Measurements from ENCODE around the gene WRAP73. TPM values are rescaled to one million over a fixed set of nuclear protein-coding genes. Genes with fewer than 3 reads are reported as not detected.
"Not testable (repeated sequence)": the region's sequence is repeated elsewhere in the genome, so short reads cannot be mapped to it uniquely, and the experiment has no call there.

The WRAP73 gene
- total and polyA plus RNA-seq, 8 donors = 0.89 to 55.4 (median 12.6) TPM

GRCh38 chr1:3625151-3625907, 24.6 kb downstream of the WRAP73 start:
- H3K27ac ChIP-seq = peak overlapping the region; percentile 81 to 94 (median 89)
- H3K9me3 ChIP-seq = no peaks in the 10 kb centered on the region
- peaks cover 16 to 49% (median 35%) of the 10 kb centered on the region in 4 donors for H3K4me1 ChIP-seq
- TF ChIP-seq POLR2A (IDR thresholded peaks at IDR 0.05) = no peak
- TF ChIP-seq POLR2AphosphoS5 (IDR thresholded peaks at IDR 0.05) = peak in 2 of 3 donors; percentile 77 to 83
- intact Hi-C loops (cut with DNase I; ENCODE audit: low total_unique reads) = no loop called here
- peak; percentile 70 to 88 for DNase-seq
- peak overlapping the region; percentile 90 to 99 (median 95) for H3K4me3 ChIP-seq
- no peaks in the 10 kb centered on the region for H3K27me3 ChIP-seq
- WGBS, 5 donors = 2 to 15% (median 2%) methylated on average over 13 to 71 of the region's 71 CpGs
- H3K36me3 ChIP-seq = peaks cover 29 to 39% (median 36%) of the 10 kb centered on the region in 4 donors

DNA sequence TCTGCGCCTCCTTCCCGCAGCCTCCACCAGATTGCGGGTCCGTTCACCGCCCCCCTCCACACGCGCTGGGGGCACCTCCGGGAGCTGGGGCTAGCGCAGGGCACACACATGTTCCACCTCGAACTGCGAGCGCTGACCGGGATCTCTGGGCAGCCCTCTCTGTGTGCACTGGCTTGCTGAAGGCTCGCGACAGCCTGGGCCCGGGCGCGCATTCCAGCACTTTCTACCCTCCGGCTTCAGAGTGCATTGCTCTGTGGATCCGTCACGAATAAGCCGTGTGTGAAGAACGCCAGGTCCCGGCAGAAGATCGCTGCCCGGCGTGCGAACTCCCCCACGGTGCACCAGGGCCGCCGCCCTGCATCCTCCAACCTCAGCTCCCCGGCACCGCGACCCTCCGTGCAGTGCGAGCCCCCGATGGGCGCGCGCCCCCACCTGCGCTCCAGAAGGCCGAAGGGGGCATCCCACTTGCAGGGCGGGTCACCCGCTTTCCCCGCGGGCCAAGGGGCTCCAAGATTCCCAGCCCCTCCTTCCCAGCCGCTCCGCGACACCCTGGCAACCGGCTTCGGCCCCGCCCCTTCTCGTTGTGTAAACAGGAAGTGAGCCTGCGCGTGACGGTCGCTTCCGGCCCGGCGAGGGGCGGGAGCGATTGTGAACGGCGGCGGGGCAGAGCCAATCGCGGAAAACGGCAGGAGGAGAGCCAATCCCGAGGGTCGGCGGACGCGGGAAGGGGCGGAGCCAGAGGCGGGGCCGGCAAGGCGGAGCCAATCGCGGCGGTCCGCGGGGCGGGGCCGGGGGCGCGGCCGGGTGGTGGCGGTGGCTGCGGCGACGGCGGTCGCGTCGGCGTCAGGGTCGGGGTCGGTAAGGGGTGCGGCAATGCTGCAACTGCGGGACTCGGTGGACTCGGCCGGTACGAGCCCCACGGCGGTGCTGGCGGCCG, 25.4 kb downstream of the WRAP73 start, which contains the start of gene TPRG1L:
Gene TPRG1L, plus strand, starts transcription at position 816 of the 937 bp plus-strand sequence. Its CDS starts 58 bp downstream, at position 874.
- TF ChIP-seq POLR2AphosphoS5 (IDR thresholded peaks at IDR 0.05) (peak; percentile 57 to 91 (median 60)), POLR2A (IDR thresholded peaks at IDR 0.05) (no peak), CTCF (IDR thresholded peaks at IDR 0.05) (no peak)

GRCh38 chr1:3623441-3624199, 26.3 kb downstream of the WRAP73 start:
- H3K9me3 ChIP-seq = no peaks in the 10 kb centered on the region
- H3K36me3 ChIP-seq = peaks cover 15 to 22% (median 20%) of the 10 kb centered on the region in 4 donors
- peak overlapping the region in 4 of 5 donors; percentile 48 to 94 (median 84) for H3K27ac ChIP-seq
- no peak for TF ChIP-seq CTCF (IDR thresholded peaks at IDR 0.05)
- no peak for TF ChIP-seq POLR2AphosphoS5 (IDR thresholded peaks at IDR 0.05)
- TF ChIP-seq POLR2A (IDR thresholded peaks at IDR 0.05) = no peak
- TF ChIP-seq EP300 (IDR thresholded peaks at IDR 0.05) = no peak
- no peak for DNase-seq
- intact Hi-C loops (cut with DNase I; ENCODE audit: low total_unique reads) = no loop called here
- 29 to 39% (median 36%) methylated on average over 22 to 23 of the region's 23 CpGs for WGBS, 5 donors
- H3K27me3 ChIP-seq = no peaks in the 10 kb centered on the region
- peak overlapping the region; percentile 90 to 99 (median 95) for H3K4me3 ChIP-seq
- peaks cover 16 to 59% (median 39%) of the 10 kb centered on the region in 4 donors for H3K4me1 ChIP-seq

More for the DNA sequence above, 25.4 kb downstream of the WRAP73 start, which contains the start of gene TPRG1L:
- DNase-seq = peak; percentile 99
- intact Hi-C loops (cut with DNase I; ENCODE audit: low total_unique reads) = no loop called here
- H3K27ac ChIP-seq = peak within 1 kb of the TSS; percentile 81 to 94 (median 89)
- H3K27me3 ChIP-seq = no peaks in the 10 kb centered on the region
- no peaks in the 10 kb centered on the region for H3K9me3 ChIP-seq
- WGBS, 5 donors = 0 to 1% (median 0%) methylated on average over 68 to 108 of the region's 108 CpGs
- peak within 1 kb of the TSS; percentile 90 to 99 (median 95) for H3K4me3 ChIP-seq
- peaks cover 22 to 31% (median 27%) of the 10 kb centered on the region in 4 donors for H3K36me3 ChIP-seq
- peaks cover 16 to 51% (median 35%) of the 10 kb centered on the region in 4 donors for H3K4me1 ChIP-seq

GRCh38 chr1:3622102-3622501, 27.8 kb downstream of the WRAP73 start:
- H3K27ac ChIP-seq; H3K36me3 ChIP-seq; intact Hi-C loops (cut with DNase I; ENCODE audit: low total_unique reads); H3K4me3 ChIP-seq; H3K27me3 ChIP-seq; DNase-seq; H3K9me3 ChIP-seq: not testable (repeated sequence)
- peaks cover 16 to 62% (median 40%) of the 10 kb centered on the region in 4 donors for H3K4me1 ChIP-seq
- WGBS, 5 donors = 83 to 94% (median 87%) methylated on average over 9 of the region's 9 CpGs

All from stomach (tissue), 9 donors.